ENCODE measurements around the gene VAC14. TPM values are rescaled to one million over a fixed set of nuclear protein-coding genes. Genes with fewer than 3 reads are reported as not detected.

Gene VAC14
- total RNA-seq, 2 experiments from 2014 or later, result 23.0 to 23.6 TPM

DNA sequence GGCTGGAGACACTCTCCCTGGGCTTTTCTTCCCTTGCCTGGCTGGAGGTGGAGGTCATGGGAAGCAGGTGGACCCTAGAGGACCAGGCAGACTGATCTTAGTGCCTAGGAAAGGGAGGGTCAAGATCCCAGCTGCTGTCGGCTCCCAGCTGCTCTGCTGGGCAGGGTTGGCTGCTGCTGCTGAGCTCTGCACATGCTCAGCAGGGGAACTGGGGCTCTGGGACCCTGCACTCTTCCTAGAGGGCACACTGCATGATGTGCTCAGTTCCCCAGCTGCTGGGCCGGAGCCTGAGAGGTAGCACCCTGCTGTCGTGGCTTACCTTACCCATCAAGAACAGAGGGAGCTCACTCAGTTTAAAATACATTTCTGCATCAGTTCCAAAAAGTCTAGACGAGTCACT lies 34.3 kb downstream of the VAC14 start:
- DNase-seq (no peak), ATAC-seq (ENCODE audit: poor library complexity) (no peak)
- TF ChIP-seq, protein P1, sequence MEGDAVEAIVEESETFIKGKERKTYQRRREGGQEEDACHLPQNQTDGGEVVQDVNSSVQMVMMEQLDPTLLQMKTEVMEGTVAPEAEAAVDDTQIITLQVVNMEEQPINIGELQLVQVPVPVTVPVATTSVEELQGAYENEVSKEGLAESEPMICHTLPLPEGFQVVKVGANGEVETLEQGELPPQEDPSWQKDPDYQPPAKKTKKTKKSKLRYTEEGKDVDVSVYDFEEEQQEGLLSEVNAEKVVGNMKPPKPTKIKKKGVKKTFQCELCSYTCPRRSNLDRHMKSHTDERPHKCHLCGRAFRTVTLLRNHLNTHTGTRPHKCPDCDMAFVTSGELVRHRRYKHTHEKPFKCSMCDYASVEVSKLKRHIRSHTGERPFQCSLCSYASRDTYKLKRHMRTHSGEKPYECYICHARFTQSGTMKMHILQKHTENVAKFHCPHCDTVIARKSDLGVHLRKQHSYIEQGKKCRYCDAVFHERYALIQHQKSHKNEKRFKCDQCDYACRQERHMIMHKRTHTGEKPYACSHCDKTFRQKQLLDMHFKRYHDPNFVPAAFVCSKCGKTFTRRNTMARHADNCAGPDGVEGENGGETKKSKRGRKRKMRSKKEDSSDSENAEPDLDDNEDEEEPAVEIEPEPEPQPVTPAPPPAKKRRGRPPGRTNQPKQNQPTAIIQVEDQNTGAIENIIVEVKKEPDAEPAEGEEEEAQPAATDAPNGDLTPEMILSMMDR (IDR thresholded peaks at IDR 0.05), result no peak
- POLR2A ChIA-PET, result no interaction called here
- Mint-ChIP-seq H3K4me3 (no peak overlapping the region), H3K36me3 (ENCODE audit: low read depth) (peaks cover 67% of the 10 kb centered on the region), H3K9me3 (no peaks in the 10 kb centered on the region), H3K27ac (no peak overlapping the region), H3K27me3 (no peaks in the 10 kb centered on the region), H3K4me1 (ENCODE audit: low read depth) (no peaks in the 10 kb centered on the region)
- H3K4me3 ChIP-seq (ENCODE audit: low read length), result no peak overlapping the region
- H3K9me3 ChIP-seq (ENCODE audit: control insufficient read depth in 1 of 2, insufficient read depth in 1 of 2, low read length in 2 of 2), result no peaks in the 10 kb centered on the region
- intact Hi-C loops (cut with DNase I, micrococcal nuclease), result no loop called here
- H3K27me3 ChIP-seq (ENCODE audit: control insufficient read depth in 1 of 2, insufficient read depth in 2 of 2, low read length in 2 of 2), result no peaks in the 10 kb centered on the region
- H3K27ac ChIP-seq (ENCODE audit: low read depth in 1 of 2, low read length in 2 of 2), result no peak overlapping the region
- CTCF ChIA-PET, result no interaction called here
- H3K36me3 ChIP-seq (ENCODE audit: insufficient read depth, low read length), result peaks cover 51% of the 10 kb centered on the region
- H3K4me1 ChIP-seq (ENCODE audit: insufficient read depth, low read length), result no peaks in the 10 kb centered on the region

DNA sequence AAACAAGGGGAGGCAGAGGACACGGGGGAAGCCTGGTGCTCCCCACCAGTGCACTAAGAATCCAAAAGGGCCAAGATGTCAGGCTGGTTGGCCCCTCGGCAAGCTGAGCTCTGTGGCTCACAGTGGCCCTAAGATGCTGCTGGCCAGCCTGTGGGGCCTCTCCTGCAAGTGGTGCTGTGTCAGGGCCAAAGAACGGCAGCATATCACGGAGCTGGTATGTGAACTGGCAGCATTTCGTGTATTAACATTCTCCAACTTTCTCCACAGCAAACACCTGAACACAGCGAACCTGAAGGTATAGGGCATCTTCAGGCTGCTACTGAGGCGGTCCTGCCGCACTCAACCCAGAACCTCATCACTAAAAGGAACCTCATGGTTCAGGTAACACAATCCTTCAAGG lies 34.8 kb downstream of the VAC14 start:
- ATAC-seq (ENCODE audit: poor library complexity), result no peak
- ChIA-PET CTCF (interaction anchor here (0.6 kb wide), 1 partner anchor 343 kb away, joined by 5 read pairs; no protein-coding TSS in a partner anchor), POLR2A (no interaction called here)
- Histone ChIP-seq H3K27me3 (ENCODE audit: control insufficient read depth in 1 of 2, insufficient read depth in 2 of 2, low read length in 2 of 2) (no peaks in the 10 kb centered on the region), H3K9me3 (ENCODE audit: control insufficient read depth in 1 of 2, insufficient read depth in 1 of 2, low read length in 2 of 2) (no peaks in the 10 kb centered on the region), H3K4me1 (ENCODE audit: insufficient read depth, low read length) (no peaks in the 10 kb centered on the region), H3K4me3 (ENCODE audit: low read length) (no peak overlapping the region), H3K27ac (ENCODE audit: low read depth in 1 of 2, low read length in 2 of 2) (no peak overlapping the region), H3K36me3 (ENCODE audit: insufficient read depth, low read length) (peaks cover 53% of the 10 kb centered on the region)
- DNase-seq, result no peak
- H3K27me3 Mint-ChIP-seq, result no peaks in the 10 kb centered on the region
- H3K36me3 Mint-ChIP-seq (ENCODE audit: low read depth), result peaks cover 68% of the 10 kb centered on the region
- H3K9me3 Mint-ChIP-seq, result no peaks in the 10 kb centered on the region
- H3K4me1 Mint-ChIP-seq (ENCODE audit: low read depth), result no peaks in the 10 kb centered on the region
- H3K4me3 Mint-ChIP-seq, result no peak overlapping the region
- TF ChIP-seq, protein P1 (IDR thresholded peaks at IDR 0.05), result no peak
- H3K27ac Mint-ChIP-seq, result no peak overlapping the region
- intact Hi-C loops (cut with DNase I, micrococcal nuclease), result no loop called here

DNA sequence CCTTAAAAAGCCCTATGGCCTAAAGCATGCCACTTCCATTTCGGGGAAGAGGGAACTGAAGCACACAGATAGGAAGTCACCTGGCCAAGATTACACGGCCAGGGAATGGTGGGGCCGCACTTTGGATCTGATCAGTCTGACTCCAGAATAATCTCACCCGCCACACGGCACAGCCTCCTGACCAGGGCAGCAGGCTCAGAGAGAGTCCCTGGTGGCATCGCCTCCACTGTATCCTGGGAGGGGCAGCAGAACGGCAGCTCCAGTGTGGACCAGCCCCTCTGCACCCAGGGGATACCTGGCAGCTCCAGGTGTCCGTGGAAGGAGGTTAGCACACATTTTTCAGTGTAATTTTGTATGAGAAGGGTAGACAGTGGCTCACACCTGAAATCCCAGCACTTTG lies 35.5 kb downstream of the VAC14 start:
- no peak overlapping the region for H3K27ac Mint-ChIP-seq
- ChIA-PET POLR2A (interaction anchor here (0.6 kb wide), 1 partner anchor 847 kb away, joined by 3 read pairs; no protein-coding TSS in a partner anchor), CTCF (interaction anchor here (0.6 kb wide), 1 partner anchor 342 kb away, joined by 5 read pairs; no protein-coding TSS in a partner anchor)
- TF ChIP-seq, protein P1 (IDR thresholded peaks at IDR 0.05), result no peak
- peaks cover 63% of the 10 kb centered on the region for H3K36me3 Mint-ChIP-seq (ENCODE audit: low read depth)
- DNase-seq, result no peak
- ATAC-seq (ENCODE audit: poor library complexity), result no peak
- no peaks in the 10 kb centered on the region for H3K4me1 Mint-ChIP-seq (ENCODE audit: low read depth)
- H3K4me3 ChIP-seq (ENCODE audit: low read length), result no peak overlapping the region
- no peak overlapping the region for H3K4me3 Mint-ChIP-seq
- no peaks in the 10 kb centered on the region for H3K27me3 ChIP-seq (ENCODE audit: control insufficient read depth in 1 of 2, insufficient read depth in 2 of 2, low read length in 2 of 2)
- intact Hi-C loops (cut with DNase I, micrococcal nuclease), result no loop called here
- no peaks in the 10 kb centered on the region for H3K9me3 ChIP-seq (ENCODE audit: control insufficient read depth in 1 of 2, insufficient read depth in 1 of 2, low read length in 2 of 2)
- H3K9me3 Mint-ChIP-seq, result no peaks in the 10 kb centered on the region
- peaks cover 52% of the 10 kb centered on the region for H3K36me3 ChIP-seq (ENCODE audit: insufficient read depth, low read length)
- H3K4me1 ChIP-seq (ENCODE audit: insufficient read depth, low read length), result no peaks in the 10 kb centered on the region
- no peak overlapping the region for H3K27ac ChIP-seq (ENCODE audit: low read depth in 1 of 2, low read length in 2 of 2)
- H3K27me3 Mint-ChIP-seq, result no peaks in the 10 kb centered on the region

All from CD4-positive, alpha-beta T cell (primary cell).